Measurements from ENCODE around the gene ACVR2A. TPM values are rescaled to one million over a fixed set of nuclear protein-coding genes. Genes with fewer than 3 reads are reported as not detected.

Gene ACVR2A
- total RNA-seq, 1 experiment from 2014 or later, result 13.4 TPM

DNA sequence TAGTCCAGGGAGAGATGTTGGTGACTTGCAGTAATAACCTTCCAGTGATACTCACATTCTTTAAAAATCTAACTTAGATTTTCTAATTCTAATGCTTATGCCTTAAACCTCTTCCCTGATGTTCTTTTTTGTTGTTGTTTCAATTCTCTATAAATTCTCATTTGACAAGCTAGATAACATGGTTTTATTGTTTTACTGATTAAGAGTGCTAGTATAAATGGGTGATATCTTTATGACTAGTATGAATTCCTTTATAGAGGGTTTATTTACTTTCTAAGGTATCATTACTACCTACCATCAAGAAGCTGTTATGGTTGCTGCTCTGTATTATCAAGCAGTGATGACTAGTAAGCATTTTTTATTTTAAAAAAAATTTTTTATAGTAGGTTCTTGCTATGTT, 35.0 kb downstream of the ACVR2A start:
- Histone ChIP-seq H3K79me2 (ENCODE audit: insufficient read depth, low read length) (peaks cover 2% of the 10 kb centered on the region; the same call in 1 of the 2 replicates), H3K27me3 (ENCODE audit: insufficient read depth, low read length) (no peaks in the 10 kb centered on the region), H3K9ac (ENCODE audit: extremely low read depth, insufficient read length, low read length) (no peak overlapping the region), H3K23ac (ENCODE audit: insufficient read length, low read depth, low read length) (no peak overlapping the region), H2BK120ac (ENCODE audit: low read depth, low read length, poor library complexity, severe bottlenecking) (no peak overlapping the region), H4K91ac (ENCODE audit: insufficient read length, low read depth, low read length) (no peak overlapping the region), H2AK5ac (ENCODE audit: insufficient read length, low read length) (no peak overlapping the region), H3K9me3 (ENCODE audit: control insufficient read depth, low read depth, low read length) (no peaks in the 10 kb centered on the region), H2BK5ac (ENCODE audit: insufficient read length, low read length) (no peak overlapping the region), H3K27ac (ENCODE audit: insufficient read length, low read depth, low read length) (no peak overlapping the region), H4K5ac (ENCODE audit: insufficient read length, low read depth, low read length) (no peak overlapping the region), H3K56ac (ENCODE audit: insufficient read length, low read depth, low read length) (no peak overlapping the region), H2BK12ac (ENCODE audit: insufficient read length, low read depth, low read length) (no peak overlapping the region), H4K8ac (replicated peaks; ENCODE audit: insufficient read length, low read depth, low read length) (no peak overlapping the region), H3K18ac (ENCODE audit: insufficient read length, low read depth, low read length) (no peak overlapping the region), H2BK20ac (ENCODE audit: low read depth, low read length, poor library complexity, severe bottlenecking) (no peak overlapping the region), H3K79me1 (ENCODE audit: insufficient read depth, low read depth, low read length, poor library complexity, severe bottlenecking) (no peaks in the 10 kb centered on the region), H3K14ac (ENCODE audit: insufficient read depth, low read length) (no peak overlapping the region), H3T11ph (ENCODE audit: low read length) (no peak overlapping the region), H3K4ac (ENCODE audit: low read depth, low read length) (no peak overlapping the region), H2BK15ac (ENCODE audit: low read depth, low read length) (no peak overlapping the region), H2AFZ (ENCODE audit: low read length) (no peak overlapping the region), H3K4me2 (ENCODE audit: insufficient read depth, insufficient read length, low read length) (no peak overlapping the region), H3K23me2 (ENCODE audit: insufficient read length, low read depth, low read length, poor library complexity, severe bottlenecking) (no peaks in the 10 kb centered on the region), H4K20me1 (ENCODE audit: control insufficient read depth, insufficient read depth, insufficient read length) (no peaks in the 10 kb centered on the region), H3K4me1 (ENCODE audit: insufficient read depth, low read length) (peaks cover 3% of the 10 kb centered on the region; the same call in 1 of the 2 replicates)
- H3K27ac Mint-ChIP-seq, result peak overlapping the region in 1 of 3 experiments; percentile 7; a peak in 2 of 7 replicates
- no peak overlapping the region for H3K4me3 Mint-ChIP-seq
- 0 out of 7 replicates have a peak, but pooled peaks cover 0 to 2% (median 0%) of the 10 kb centered on the region in 3 experiments for H3K36me3 Mint-ChIP-seq (ENCODE audit: insufficient read depth in 1 of 3, low read depth in 3 of 3)
- no peaks in the 10 kb centered on the region for H3K27me3 Mint-ChIP-seq (ENCODE audit: low read depth)
- no peak for DNase-seq
- no peaks in the 10 kb centered on the region for H3K9me3 Mint-ChIP-seq
- peaks cover 36 to 45% of the 10 kb centered on the region in 2 experiments for H3K4me1 Mint-ChIP-seq
- TF ChIP-seq, protein P1, sequence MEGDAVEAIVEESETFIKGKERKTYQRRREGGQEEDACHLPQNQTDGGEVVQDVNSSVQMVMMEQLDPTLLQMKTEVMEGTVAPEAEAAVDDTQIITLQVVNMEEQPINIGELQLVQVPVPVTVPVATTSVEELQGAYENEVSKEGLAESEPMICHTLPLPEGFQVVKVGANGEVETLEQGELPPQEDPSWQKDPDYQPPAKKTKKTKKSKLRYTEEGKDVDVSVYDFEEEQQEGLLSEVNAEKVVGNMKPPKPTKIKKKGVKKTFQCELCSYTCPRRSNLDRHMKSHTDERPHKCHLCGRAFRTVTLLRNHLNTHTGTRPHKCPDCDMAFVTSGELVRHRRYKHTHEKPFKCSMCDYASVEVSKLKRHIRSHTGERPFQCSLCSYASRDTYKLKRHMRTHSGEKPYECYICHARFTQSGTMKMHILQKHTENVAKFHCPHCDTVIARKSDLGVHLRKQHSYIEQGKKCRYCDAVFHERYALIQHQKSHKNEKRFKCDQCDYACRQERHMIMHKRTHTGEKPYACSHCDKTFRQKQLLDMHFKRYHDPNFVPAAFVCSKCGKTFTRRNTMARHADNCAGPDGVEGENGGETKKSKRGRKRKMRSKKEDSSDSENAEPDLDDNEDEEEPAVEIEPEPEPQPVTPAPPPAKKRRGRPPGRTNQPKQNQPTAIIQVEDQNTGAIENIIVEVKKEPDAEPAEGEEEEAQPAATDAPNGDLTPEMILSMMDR (conservative IDR thresholded peaks at IDR 0.05), result no peak

All from H9 (cell line).